Chondrocyte (in vitro differentiated cells): ENCODE measurements around the gene SPOCK2. TPM values are rescaled to one million over a fixed set of nuclear protein-coding genes. Genes with fewer than 3 reads are reported as not detected.

ENCODE experiments used
- DNase-seq: peaks from one replicate; pipeline ENCODE4 v3.0.0; 2021; ENCODE audit warnings: mixed read lengths, low spot score
- H3K27ac Mint-ChIP-seq: one replicate; pipeline ENCODE4 v1.8.0; 2021; ENCODE audit warnings: mild to moderate bottlenecking, moderate library complexity, mixed read lengths; ENCODE audit not compliant: unreplicated experiment
- H3K27me3 Mint-ChIP-seq: 2 replicates; pipeline ENCODE4 v1.8.0; 2021; ENCODE audit warnings: low read depth, mixed read lengths
- H3K36me3 Mint-ChIP-seq: 2 replicates; pipeline ENCODE4 v1.8.0; 2021; ENCODE audit warnings: low read depth, mixed read lengths
- H3K4me1 Mint-ChIP-seq: 2 replicates; pipeline ENCODE4 v1.8.0; 2021; ENCODE audit warnings: low read depth, mild to moderate bottlenecking, mixed read lengths
- H3K4me3 Mint-ChIP-seq: one replicate; pipeline ENCODE4 v1.8.0; 2021; ENCODE audit warnings: mild to moderate bottlenecking, moderate library complexity, mixed read lengths; ENCODE audit not compliant: unreplicated experiment
- H3K9me3 Mint-ChIP-seq: 2 replicates; pipeline ENCODE4 v1.8.0; 2021; ENCODE audit warnings: low read depth, mixed read lengths
- CTCF ChIP-seq: fragments of 200-600 bp; sonication (generic); IDR thresholded peaks from 2 replicates; pipeline ENCODE4 v1.5.0; 2021; ENCODE audit warnings: antibody characterized with exemption, mild to moderate bottlenecking, moderate library complexity
- total RNA-seq: library from RNA; stranded (reverse); gene quantifications from 3 replicates; pipeline ENCODE4 v1.2.1, GENCODE V29; 2021

The SPOCK2 gene
- total RNA-seq, 1 donor from 2014 or later, result 0.32 TPM

GRCh38 chr10:72009051-72009424 lies 79.3 kb downstream of the SPOCK2 start:
- Mint-ChIP-seq H3K27ac (peak overlapping the region; percentile 99), H3K4me3 (peak overlapping the region; percentile 62), H3K27me3 (no peaks in the 10 kb centered on the region), H3K4me1 (peaks cover 33% of the 10 kb centered on the region), H3K9me3 (no peaks in the 10 kb centered on the region), H3K36me3 (peaks cover 25% of the 10 kb centered on the region)
- no peak for TF ChIP-seq CTCF
- DNase-seq, result no peak

Other genes starting within 250 kb of the SPOCK2 start
- gene PSAP, start 237.3 kb downstream of the SPOCK2 start, total RNA-seq, result 963 to 1,130 TPM (median 970 TPM) in 3 replicates
- 43.9 to 65.4 TPM (median 63.2 TPM) in 3 replicates for gene CHST3, start 124.2 kb downstream of the SPOCK2 start, total RNA-seq
- gene ANAPC16, start 127.5 kb upstream of the SPOCK2 start, total RNA-seq, result 48.5 to 54.4 TPM (median 52.9 TPM) in 3 replicates
- gene ASCC1, start 127.7 kb upstream of the SPOCK2 start, total RNA-seq, result 31.6 to 36.8 TPM (median 35.4 TPM) in 3 replicates
- 68.5 to 241 TPM (median 227 TPM) in 3 replicates for gene DDIT4, start 185.4 kb upstream of the SPOCK2 start, total RNA-seq